WERI-Rb-1 (cell line): ENCODE measurements around the gene PALM.
A peak's percentile ranks its signal among the peaks of the same experiment; 100 is the strongest.

Experiments used
- DNase-seq: peaks from one replicate; pipeline ENCODE4 v3.0.0-alpha.2; 2020
- H3K27ac ChIP-seq: fragments of 250-450 bp; sonication (Bioruptor Pico); 2 replicates; pipeline ENCODE4 v1.5.1; 2020; ENCODE audit warnings: mild to moderate bottlenecking, moderate library complexity
- H3K27me3 ChIP-seq: fragments of 250-450 bp; sonication (Bioruptor Pico); 2 replicates; pipeline ENCODE4 v1.5.1; 2021; ENCODE audit warnings: mild to moderate bottlenecking, low read depth, moderate library complexity; ENCODE audit not compliant: insufficient read depth, severe bottlenecking
- H3K36me3 ChIP-seq: fragments of 250-450 bp; sonication (Bioruptor Pico); 2 replicates; pipeline ENCODE4 v1.5.1; 2020; ENCODE audit warnings: mild to moderate bottlenecking, moderate library complexity
- H3K4me3 ChIP-seq: 2 replicates; pipeline ENCODE4 v1.5.1; 2011; ENCODE audit warnings: low read depth, mild to moderate bottlenecking, control low read depth, low read length
- H3K9me3 ChIP-seq: fragments of 250-450 bp; sonication (Bioruptor Pico); 2 replicates; pipeline ENCODE4 v1.5.1; 2021; ENCODE audit warnings: mild to moderate bottlenecking, moderate library complexity; ENCODE audit not compliant: severe bottlenecking
- CTCF ChIP-seq: IDR thresholded peaks from 2 replicates; pipeline ENCODE4 v1.5.1; 2011; ENCODE audit warnings: low read depth, mild to moderate bottlenecking, control low read depth, inconsistent platforms, low read length

PALM gene

DNA sequence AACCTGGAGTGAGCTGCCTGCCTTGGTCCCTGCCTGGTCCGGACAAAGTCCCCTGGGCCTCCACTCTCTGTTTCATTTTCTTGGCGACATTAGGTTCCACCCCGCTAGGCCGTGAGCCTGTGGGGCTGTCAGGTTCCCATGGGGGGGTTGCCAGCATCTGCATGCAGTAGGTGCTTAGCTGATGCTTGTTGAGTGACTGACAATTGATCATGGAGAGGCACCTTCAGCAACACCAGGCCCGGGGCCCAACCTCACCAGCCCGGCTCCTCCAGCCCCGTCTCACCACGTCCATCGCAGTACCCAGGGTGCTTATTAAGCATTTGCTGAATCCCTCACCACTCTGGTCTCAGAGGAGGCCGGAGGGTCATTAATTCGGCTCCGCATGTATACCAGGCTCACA is 55.6 kb downstream of the PALM start:
- DNase-seq, result no peak
- no peak overlapping the region for H3K27ac ChIP-seq
- H3K36me3 ChIP-seq, result no peaks in the 10 kb centered on the region
- no peaks in the 10 kb centered on the region for H3K27me3 ChIP-seq
- peaks cover 4% of the 10 kb centered on the region for H3K9me3 ChIP-seq
- no peak for TF ChIP-seq CTCF
- H3K4me3 ChIP-seq, result no peak overlapping the region

DNA sequence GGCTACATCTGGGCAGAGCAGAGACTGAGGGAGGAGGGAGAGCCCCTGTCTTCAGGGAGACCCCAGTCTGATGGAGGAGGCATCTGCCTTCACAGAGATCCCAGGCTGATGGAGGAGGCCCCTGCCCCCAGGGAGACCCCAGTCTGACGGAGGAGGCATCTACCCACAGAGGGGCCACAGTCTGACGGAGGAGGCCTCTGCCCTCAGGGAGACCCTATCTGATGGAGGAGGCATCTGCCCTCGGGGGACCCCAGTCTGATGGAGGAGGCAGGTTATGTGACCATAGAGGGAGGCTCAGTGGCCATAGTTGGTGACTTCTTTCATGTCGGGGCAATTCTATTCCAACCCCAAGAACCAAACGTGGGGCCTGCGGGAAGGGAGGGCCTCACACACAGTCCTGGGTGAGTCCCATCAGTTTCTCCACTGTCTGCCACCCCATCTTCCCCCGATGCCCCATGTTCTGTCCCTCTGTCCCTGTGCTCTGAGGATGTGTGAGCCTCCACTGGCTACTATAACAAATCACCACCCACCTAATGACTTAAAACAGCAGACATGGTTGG is 56.5 kb downstream of the PALM start:
- Histone ChIP-seq H3K9me3 (peaks cover 4% of the 10 kb centered on the region), H3K4me3 (no peak overlapping the region), H3K27ac (no peak overlapping the region), H3K27me3 (no peaks in the 10 kb centered on the region), H3K36me3 (no peaks in the 10 kb centered on the region)
- DNase-seq, result no peak
- TF ChIP-seq CTCF, result no peak

- no peak overlapping the region for H3K27ac ChIP-seq
- no peak for TF ChIP-seq CTCF
- no peaks in the 10 kb centered on the region for H3K27me3 ChIP-seq
- H3K4me3 ChIP-seq, result no peak overlapping the region
- H3K9me3 ChIP-seq, result no peaks in the 10 kb centered on the region
- no peaks in the 10 kb centered on the region for H3K36me3 ChIP-seq
- DNase-seq, result no peak
Observed at GRCh38 chr19:768424-768823, 59.7 kb downstream of the PALM start.

DNA sequence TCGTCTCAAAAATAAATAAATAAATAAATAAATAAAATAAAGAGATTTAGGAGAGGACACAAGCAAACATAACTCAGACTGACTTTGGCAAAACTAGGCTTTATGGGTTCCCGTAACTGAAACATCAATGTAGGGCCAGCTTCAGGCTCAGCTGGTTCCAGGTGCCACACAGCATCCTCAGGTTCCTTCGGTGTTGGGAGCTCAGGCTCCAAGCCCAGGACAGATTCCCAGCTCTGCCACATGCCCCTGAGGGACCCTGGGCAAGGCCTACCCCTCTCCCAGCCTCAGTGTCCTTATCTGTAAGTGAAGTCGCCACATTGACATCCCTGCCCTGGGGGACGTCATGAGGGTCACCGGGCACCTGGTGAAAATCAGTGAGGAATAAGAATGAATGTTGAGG is 60.9 kb downstream of the PALM start:
- Histone ChIP-seq H3K27me3 (no peaks in the 10 kb centered on the region), H3K4me3 (no peak overlapping the region), H3K36me3 (no peaks in the 10 kb centered on the region), H3K9me3 (no peaks in the 10 kb centered on the region), H3K27ac (no peak overlapping the region)
- no peak for TF ChIP-seq CTCF
- no peak for DNase-seq

DNA sequence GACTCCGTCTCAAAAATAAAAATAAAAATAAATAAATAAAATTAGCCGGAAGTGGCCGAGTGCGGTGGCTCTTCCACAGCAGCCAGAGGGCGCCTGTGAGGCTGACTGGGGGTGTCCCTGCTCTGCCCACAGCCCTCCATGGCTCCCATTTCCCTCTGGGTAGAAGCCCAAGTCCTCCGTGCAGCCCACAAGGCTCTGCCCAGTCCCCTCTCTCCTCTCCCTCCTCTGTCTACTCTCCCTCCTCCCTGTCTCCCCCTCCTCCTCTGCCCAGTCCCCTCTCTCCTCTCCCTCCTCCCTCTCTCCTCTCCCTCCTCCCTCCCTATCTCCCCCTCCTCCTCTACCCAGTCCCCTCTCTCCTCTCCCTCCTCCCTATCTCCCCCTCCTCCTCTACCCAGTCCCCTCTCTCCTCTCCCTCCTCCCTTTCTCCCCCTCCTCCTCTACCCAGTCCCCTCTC is 62.6 kb downstream of the PALM start:
- no peak overlapping the region for H3K27ac ChIP-seq
- H3K36me3 ChIP-seq, result no peaks in the 10 kb centered on the region
- peak; percentile 82 for TF ChIP-seq CTCF
- no peak overlapping the region for H3K4me3 ChIP-seq
- DNase-seq, result peak; percentile 74
- H3K27me3 ChIP-seq, result no peaks in the 10 kb centered on the region
- H3K9me3 ChIP-seq, result no peaks in the 10 kb centered on the region

DNA sequence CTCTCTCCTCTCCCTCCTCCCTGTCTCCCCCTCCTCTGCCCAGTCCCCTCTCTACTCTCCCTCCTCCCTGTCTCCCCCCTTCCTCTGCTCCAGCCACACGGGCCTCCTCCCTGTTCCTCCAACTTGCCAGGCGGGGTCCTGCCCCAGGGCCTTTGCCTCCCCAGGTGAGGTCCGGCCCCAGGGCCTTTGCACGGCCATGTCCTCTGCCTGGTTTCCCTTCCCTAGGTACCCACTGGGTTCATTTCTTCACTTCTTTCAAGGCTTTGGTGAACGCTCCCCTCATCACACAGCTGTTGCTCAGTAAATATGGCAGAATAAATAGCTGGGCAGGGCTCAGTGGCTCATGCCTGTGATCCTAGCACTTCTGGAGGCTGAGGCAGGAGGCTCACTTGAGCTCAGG is 63.3 kb downstream of the PALM start:
- Histone ChIP-seq H3K27ac (no peak overlapping the region), H3K27me3 (no peaks in the 10 kb centered on the region), H3K4me3 (no peak overlapping the region), H3K9me3 (no peaks in the 10 kb centered on the region), H3K36me3 (no peaks in the 10 kb centered on the region)
- no peak for DNase-seq
- no peak for TF ChIP-seq CTCF
